HUDEP-2 (cell line): Measurements from ENCODE around the gene HDAC4.

Experiments used
- DNase-seq, 76 experiments: peaks; one replicate each; lab custom pipeline; 2025; ENCODE audit not compliant: unreplicated experiment in 76 of 76; lab: John Stamatoyannopoulos, UW

The HDAC4 gene

DNA sequence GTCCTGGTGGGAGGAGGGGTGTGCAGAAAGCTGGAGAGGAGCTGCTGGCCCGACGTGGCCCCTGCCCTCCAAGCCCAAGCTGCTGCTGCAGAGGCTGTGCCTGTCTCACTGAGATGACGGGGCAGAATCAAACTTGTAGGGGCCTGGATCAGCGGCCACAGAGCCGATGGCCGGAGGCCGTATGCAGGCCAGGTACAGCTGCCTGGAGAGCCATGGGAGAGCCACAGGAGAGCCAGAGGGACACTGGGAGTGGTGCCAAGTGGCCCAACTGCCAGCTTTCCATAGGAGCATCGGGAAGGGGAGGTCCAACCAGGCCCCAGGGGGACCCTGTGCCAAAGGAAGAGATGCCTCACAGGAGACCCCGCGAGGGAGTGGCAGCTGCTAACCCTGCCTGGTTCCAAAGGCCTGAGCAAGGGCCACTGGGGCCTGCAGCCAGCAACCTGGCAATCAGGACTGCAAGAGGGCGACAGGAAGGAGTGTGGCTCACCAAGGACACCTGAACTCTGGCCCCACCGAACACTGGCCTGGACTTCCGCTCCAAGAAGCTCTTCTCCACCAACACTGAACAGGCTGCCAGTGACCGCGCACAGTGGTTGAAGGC, 70.7 kb downstream of the HDAC4 start:
- DNase-seq = no peak

DNA sequence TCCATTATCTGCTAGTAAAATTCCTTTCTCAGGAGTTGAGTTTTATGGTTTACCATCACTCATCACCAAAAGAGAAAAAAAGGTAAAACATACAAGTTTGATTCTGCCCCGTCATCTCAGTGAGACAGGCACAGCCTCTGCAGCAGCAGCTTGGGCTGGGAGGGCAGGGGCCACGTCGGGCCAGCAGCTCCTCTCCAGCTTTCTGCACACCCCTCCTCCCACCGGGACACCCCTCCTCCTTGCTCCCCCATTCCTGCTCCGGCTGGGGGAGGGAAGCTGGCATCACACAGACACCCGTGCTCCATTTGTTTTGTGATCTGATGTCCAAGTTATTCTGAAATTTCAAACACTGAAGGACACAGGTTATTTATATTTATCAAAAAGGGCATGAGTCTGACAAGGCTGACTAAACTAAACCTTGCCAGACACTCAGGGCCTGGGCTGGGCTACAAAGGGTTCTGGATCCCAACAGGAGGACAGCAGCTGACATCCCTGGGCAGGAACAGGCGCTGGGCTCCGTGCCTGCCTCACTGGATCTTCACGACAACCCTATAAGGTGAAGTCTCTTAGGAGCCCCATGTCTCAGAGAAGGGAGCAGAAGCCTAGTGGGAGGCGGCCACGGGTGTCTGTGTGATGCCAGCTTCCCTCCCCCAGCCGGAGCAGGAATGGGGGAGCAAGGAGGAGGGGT, 71.4 kb downstream of the HDAC4 start:
- DNase-seq = no peak

DNA sequence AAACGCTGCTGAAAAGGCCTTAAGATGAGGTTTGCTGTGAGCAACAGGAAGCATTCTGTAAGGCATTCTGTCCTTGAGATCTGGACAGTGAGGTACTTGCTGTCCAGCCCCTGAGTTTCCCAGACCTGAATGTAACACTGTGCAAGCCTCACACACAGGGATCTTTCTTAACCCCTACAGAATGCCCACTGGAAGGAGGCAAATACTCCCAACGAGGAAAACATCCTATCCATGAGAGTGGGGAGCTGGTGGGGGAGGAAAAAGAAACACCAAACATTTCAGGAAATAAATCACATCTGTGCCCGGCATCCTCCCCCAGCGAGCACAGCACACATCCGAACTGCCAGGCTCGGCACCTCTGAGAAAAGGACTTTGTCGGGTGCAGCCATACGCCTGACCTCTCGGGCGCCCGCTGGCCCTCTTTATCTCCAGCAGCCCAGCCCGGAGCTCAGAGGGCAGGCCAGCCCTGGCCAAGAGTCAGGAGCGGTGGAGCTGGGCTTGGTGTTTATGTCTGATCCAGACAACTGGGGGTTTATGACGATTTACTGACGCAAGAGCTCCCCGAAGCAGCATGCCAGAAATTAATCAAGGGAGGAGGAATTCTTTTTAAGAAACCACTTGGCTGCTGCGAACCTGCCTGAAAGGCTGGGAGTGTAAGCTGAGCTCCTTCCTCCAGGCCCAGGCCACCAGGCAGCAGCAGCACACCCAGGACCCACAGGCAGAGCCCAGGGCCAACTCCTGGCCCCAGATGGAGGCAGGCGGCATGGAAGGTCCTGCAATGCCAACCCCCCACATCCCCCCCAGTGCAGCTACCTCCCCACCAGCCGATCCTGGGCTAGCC, 72.2 kb downstream of the HDAC4 start:
- DNase-seq = peak in 67 of 76 experiments; percentile 4 to 73 (median 42)

DNA sequence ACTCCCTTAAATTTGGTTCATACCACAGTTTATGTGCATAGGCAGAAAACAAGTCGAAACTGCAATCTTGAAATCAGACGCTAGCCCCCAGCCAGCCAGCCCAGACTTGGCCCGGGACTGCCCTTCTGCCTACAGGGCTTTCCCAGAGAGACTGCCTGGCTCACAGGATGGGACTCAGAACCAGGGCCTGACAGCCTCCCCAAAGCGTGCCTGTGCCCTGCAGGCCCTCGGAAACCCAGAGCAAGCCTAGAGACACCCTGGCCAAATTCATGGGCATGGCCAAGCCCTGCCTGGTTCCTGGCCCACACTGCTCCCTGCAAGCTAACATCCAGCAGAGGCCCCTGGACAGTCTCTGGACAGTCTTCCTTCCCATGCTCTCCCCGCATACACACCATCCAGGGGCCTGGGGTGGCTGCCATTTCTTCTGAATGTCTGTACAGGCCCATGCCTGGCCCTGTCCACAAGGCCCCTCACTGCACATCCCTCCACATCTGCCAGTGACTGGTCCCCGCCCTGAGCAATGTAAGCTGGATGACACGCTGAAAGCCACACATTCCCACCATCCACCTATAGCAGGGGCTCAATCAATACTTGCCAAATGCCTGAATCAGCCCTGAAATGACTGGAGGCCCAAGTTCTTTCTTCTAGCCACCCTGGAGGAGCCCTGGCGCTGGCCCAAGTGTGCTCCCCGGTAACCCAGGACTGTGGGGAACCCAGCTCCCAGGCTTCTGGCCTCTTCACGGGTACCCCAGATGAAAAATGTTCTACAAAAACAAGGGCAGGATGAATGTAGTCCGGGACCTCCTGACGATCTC, 73.1 kb downstream of the HDAC4 start:
- DNase-seq = no peak

DNA sequence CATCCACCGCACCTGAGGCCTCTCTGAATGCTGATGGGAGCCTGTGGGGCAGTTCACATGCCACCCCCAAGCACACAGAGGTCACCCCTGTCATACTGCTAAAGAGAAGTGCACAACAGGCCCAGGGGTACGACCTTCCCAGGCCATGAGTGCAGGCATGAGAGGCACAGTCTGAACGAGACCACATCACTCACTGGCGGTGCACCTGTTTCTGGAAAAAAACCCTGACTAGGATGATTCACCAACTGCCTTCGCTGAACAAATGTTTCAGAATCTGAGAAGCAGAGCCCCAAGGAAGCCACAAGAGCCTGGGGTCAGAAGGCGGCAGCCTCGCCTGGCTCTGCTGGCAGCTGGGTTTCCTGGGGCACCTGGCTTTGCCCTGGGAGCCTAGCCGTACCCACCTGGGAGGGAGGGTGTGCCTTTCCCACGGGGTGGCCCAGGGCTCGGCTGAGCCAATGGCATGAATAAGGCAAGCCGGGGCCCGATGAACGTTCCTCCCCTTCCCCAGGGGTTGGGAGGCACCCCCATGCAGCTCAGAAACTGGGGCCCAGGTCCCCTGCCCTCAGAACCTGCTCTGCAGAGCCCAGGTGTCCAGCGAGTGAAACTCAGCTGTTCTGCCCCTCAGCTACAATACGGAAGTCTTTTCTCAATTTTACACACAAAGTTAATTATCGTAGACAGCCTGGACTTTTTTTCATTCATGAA, 73.8 kb downstream of the HDAC4 start:
- peak in 5 of 76 experiments; percentile 4 to 31 (median 8) for DNase-seq

DNA sequence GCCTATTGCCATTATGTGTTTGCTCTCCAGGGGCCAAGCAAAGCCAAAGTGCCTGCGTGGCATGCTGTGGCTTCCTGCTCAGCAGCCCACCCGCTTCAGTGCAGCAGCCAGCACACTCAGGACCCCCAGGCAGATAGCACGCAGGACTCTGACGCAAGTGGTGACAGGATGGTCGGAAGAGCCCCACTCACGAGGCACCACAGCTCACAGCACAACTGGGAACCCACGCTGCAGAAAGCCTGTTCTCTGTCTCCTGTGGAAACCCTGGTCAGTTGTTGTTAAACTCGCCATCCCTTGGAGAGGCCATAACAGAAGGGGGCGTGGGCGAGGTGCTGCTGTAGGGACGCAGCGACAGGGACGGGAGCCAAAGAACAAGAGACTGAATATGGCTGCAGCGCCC, 76.4 kb downstream of the HDAC4 start:
- no peak for DNase-seq

DNA sequence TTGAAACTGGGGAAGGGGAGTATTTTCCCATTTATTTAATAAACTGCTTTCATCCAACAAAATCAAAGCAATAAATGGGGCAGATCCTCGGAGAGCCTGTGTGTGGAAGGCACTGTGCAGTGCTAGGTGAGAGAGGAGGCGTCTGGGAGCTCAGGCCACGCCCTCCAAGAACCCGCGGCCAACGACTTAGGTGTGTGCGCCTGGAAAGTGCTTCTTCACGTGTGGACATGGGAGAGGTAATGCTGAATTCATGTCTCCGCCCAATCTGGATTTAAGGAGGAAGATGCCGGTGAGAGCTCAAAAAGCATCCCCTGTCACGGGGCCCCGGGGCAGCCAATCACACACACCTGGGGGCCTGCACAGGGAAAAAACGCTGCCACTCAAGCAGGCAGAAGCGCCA, 77.4 kb downstream of the HDAC4 start:
- no peak for DNase-seq

DNA sequence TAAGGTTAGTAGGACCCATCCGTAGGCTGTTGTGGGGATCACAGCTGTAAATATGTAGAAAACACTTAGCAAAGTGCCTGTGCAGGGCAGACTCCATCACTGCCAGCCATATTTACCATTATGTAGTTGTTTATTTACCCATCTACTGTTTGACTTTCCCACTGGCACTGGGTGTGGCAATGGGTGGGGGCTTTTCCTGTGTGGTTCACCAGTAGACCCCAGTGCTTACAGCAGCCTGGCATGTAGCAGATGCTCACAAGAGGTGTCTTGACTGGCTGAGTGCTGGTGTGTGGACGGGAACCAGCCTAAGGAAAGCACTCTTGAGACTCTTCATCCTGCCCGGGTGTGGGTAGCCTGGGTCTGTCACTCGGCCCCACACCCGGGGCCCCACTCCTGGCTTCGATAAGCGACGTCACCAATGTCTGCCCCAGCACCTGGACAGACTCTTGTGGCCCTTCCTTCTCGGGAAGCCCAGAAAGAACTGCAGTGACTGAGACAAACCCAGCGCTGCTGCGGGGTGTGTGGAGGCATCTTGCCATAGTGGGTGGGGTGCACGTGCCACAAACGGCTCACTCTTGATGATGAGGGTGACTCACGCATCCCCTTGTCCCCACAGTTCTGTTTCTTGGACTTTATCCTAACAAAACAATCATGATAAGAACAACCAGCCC, 78.3 kb downstream of the HDAC4 start:
- DNase-seq = peak in 74 of 76 experiments; percentile 39 to 94 (median 81)

DNA sequence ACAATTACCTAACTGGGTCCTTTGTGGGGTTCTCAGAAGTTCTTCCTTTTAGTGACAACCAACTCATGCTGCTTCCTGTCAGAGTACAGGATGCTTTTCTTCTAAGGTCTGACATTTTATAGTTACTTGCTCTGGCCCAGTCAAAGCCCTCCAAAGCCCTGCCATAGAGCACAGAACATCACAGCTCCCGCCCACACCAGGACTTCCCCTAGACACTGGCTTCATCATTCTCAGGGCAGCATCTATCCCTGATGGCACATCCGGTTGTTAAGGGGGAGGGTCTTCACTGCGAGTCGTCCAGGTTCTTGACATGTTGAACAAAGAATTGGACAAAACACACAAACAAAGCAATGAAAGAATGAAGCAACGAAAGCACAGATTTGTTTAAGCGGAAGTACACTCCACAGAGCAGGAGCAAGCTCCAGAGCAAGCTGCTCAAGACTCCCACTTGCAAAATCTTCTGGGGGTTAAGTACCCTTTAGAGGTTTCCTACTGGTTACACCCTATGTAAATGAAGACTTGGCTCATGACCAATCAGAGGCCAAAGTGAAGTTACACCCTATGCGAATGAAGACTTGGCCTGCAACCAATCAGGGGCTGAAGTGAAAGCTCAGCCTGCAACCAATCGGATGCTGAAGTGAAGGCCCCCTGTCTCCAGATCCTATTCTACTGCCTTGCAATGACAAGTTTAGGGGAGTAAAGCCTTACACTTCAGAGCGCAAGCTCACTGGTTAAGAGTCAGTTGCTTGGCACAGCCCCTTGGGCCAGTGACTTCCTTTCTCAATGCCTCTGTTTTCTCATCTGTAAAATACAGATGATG, 79.0 kb downstream of the HDAC4 start:
- DNase-seq = peak in 70 of 76 experiments; percentile 15 to 93 (median 66)

DNA sequence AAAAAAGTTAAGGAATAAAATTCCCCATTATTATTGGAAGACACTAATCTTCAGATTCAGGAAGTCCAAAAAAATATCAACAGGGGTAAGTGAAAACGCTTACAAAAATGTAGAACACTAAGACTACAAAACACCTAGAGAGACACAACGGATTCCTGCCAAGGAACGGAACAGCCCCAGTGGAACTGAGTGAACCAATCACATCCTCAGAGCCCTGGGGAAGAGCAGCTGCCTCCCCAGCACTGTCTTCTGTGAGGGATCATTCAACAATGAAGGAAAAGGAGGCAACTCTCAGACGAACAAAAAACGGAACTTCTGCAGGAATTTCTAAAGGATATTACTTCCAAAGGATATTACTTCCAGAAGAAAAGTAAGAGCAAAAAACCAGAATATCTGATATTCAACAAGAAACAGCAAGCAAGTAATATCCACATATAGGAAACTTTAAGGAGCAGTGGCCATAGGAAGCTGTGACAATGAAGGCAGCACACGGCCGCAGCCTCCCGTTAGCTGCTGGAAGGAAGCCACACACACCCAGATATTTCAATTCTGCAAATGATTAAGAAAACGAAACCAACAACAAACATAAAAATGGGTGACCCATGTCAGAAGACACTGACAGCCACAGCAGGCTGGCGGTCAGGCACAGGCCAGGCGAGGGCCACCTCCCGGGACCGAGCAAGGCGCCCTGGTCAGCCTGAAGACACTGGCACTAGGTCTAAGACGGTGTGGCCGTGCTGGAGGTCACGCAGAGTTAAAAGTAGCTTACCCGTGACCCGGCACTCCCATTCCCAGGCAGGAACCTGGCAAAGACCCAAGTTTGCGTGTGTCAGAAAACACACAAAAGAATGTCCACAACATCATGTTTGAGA, 81.8 kb downstream of the HDAC4 start:
- peak in 66 of 76 experiments; percentile 14 to 73 (median 44) for DNase-seq

DNA sequence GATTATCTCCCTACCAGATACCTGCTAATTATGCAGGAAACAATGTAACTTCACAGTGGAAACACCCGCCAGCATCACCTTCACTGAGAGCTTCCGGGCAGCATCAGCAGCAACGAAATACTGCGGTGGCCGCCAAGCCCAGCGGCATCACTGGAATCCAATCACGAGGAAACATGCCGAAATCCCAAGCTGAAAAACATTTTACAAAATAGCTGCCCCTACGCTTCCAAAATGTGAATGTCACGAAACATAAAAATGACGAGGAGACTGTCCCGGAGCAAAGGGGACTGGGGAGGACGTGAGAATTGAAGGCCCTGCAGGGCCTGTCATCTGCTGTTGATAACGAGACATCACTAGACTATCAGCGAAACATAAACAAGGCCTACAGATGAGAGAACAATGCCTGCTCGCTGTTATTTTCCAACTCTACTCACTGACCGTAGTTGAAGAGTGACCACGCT, 82.6 kb downstream of the HDAC4 start:
- no peak for DNase-seq

DNA sequence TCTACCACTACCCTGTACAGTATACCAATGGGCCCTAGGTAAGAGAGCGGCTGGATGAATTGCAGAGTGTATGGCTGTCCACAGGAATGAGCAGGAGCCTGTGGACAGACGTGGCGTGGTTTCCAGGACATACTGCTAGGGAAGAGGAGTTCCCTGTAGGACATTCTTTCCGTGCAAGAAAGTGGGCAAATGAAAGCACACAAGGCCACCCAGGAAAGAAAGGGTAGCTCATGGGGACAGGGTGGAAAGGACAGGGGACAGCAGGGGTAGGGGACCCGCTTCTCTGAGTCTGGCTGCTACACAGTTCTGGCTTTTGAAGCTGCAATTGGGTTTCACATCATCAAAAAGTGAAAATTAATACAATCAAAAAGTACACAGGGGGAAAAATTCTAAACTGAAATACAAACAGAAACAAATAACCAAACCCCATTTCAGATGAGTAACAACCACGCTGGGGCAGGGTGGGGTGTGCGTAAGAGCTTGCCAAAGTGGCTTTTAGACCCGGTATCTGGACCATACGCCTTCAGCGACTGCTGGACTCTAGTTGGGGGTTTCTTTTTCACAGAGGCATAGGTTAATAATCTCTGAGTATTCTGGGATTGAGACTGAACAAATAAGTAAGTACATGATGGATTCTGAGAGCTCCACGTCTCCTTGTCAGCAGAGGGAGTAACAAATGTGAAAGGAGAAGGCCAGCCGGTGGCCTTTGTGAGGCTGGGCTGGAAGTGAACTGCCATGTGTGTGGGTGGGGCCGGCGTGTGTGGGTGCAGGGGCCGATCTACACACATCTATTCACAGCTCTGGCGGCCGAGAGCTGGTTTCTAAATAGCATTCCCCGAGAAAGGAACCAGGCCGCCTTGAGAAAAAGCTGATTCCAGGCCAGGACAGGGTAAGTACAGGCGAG, 84.0 kb downstream of the HDAC4 start:
- DNase-seq = peak in 67 of 76 experiments; percentile 4 to 78 (median 56)

DNA sequence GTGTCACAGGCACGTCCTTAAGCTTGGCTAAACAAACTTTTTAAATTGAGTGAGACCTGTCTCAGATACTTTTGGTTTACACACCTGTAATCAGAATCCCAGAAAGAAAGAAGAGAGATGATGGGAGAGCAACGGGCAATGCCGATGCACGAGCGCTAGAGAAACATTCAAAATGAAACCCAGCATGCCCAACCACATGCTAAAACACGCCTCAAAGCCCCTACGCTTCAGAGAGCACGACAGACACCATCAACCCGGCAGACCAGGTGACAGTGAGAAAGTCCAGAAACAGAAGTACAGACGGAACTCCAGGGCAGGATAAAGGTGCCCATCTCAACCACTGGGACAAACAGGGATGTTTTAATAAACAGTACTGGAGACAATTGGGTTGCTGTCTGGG, 85.5 kb downstream of the HDAC4 start:
- DNase-seq = no peak

DNA sequence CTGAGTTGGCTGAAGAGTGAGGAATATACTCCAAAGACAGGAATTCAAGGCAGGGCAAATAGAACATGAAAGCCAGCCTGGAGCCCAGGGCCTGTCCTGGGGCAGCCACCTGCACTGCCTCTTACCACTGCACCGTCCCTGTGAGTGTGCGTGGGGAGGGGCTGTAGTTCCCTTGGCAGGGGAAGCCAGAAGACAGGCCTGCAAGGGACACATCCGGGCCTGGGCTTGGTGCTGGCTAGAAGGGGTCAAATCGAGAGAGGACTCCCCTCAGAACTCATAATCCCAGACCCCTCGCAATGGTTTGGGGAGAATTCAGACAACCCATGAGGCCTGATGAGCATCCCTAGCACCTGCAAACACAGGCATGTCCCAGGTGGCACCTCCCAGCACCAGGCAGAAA, 87.0 kb downstream of the HDAC4 start:
- DNase-seq = no peak

DNA sequence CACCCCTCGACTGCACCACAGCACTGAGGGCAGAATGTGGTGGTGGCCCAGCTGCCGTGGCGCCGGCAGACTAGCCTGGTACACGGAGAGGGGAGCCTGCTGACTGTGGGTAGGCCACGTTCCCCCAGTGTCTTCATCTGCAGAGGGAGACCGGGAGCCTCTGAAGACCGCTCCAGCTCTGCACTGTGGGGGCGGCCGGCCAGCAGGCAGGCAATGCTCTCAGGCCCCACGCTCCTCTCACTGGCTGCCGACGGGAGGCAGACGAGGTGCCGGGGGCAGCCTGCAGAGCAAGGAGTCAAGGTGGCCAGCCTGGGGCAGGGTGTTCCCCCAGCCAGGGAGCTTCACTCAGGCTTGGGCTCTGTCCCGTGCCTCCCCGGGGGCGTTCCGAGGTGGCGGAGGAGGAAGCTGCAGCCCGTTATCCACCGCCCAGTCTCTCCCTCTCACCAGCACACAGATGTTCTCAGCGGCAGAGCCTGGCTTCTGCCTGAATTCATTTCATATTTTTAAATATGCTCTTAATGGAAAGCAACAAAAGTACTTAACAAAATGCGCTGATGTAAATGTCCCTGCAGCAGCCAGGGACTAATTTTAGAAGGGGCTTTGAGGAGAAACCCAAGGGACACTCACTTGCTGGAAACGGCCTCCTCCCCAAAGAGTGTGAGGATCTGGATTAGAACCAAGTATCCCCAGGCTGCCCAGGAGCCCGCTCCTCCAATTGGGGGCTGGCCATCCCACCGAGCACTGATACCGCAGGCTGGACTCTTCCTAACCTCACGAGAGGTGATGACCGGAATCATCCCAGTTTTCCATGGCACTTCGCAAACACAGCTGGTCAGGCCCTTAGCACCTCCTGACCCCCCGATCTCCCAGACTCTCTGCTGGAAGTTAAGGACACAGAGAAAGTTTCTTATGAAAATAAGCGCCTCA, 87.8 kb downstream of the HDAC4 start:
- DNase-seq = peak in 3 of 76 experiments; percentile 19 to 61 (median 34)

DNA sequence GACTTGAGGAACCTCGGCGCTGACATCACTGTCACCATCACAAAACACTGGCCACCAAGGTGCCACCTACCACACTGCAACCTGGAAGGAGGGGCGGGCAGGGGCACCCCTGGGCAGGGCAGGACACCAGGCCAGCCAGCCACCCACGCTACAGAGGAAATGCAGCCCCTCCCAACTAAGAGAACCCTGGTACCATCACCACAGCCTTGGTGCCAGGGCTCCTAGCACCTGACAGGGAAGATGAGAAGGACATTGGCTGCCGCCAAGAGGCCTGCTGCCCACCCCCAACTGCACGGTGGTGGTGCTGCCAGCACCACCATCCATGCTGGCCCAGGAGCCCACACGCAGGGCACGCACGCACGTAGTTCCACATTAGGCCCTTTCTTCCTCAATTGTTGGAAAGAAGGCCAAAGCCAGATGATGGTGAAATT, 88.7 kb downstream of the HDAC4 start:
- no peak for DNase-seq
